A172 (cell line): Measurements from ENCODE around the gene MANSC4. TPM values are rescaled to one million over a fixed set of nuclear protein-coding genes. Genes with fewer than 3 reads are reported as not detected.

Experiments used
- DNase-seq: peaks from one replicate; pipeline ENCODE4 v3.0.0-alpha.2; 2015; ENCODE audit warnings: low spot score
- total RNA-seq: library from RNA; depleted of rRNA; stranded (reverse); fragments of >200 nt; shearing (Covaris generic); gene quantifications from 2 replicates; pipeline ENCODE4 v1.2.3, GENCODE V29; 2014

MANSC4 gene
- total RNA-seq, 1 experiment from 2014 or later, result not detected

- DNase-seq, result no peak
These were observed 20.8 kb upstream of the MANSC4 start for GRCh38 chr12:27800819-27801218.

- DNase-seq, result no peak
These were observed 17.4 kb upstream of the MANSC4 start for GRCh38 chr12:27797301-27798025.

- no peak for DNase-seq
These were observed 16.1 kb upstream of the MANSC4 start for GRCh38 chr12:27796128-27796527.

- DNase-seq, result no peak
These were observed 15.0 kb upstream of the MANSC4 start for GRCh38 chr12:27794818-27795584.

- DNase-seq, result no peak
These were observed 10.1 kb upstream of the MANSC4 start for GRCh38 chr12:27790179-27790578.

- no peak for DNase-seq
These were observed 7.5 kb upstream of the MANSC4 start for GRCh38 chr12:27787559-27787958.

GRCh38 chr12:27785882-27786570 is 6.0 kb upstream of the MANSC4 start:
- DNase-seq, result no peak

- DNase-seq, result no peak
These were observed 2.4 kb upstream of the MANSC4 start for GRCh38 chr12:27782481-27782880.

- DNase-seq, result no peak
These were observed 1.6 kb upstream of the MANSC4 start for GRCh38 chr12:27781680-27782079.

GRCh38 chr12:27780612-27781408 is 774 bp upstream of the MANSC4 start:
- DNase-seq, result no peak

GRCh38 chr12:27779416-27779919 is 568 bp downstream of the MANSC4 start:
- DNase-seq, result no peak

GRCh38 chr12:27778206-27778605 is 1.8 kb downstream of the MANSC4 start:
- no peak for DNase-seq

- DNase-seq, result no peak
These were observed 2.9 kb downstream of the MANSC4 start for GRCh38 chr12:27777141-27777540.

GRCh38 chr12:27772328-27773049 is 7.5 kb downstream of the MANSC4 start:
- peak; percentile 41 for DNase-seq

GRCh38 chr12:27771481-27772327 is 8.3 kb downstream of the MANSC4 start:
- DNase-seq, result no peak

- no peak for DNase-seq
These were observed 10.8 kb downstream of the MANSC4 start for GRCh38 chr12:27769142-27769673.

- no peak for DNase-seq
These were observed 13.4 kb downstream of the MANSC4 start for GRCh38 chr12:27766587-27766986.

- DNase-seq, result no peak
These were observed 17.3 kb downstream of the MANSC4 start for GRCh38 chr12:27762757-27763156.

GRCh38 chr12:27756670-27757195 is 23.3 kb downstream of the MANSC4 start:
- DNase-seq, result no peak
